HL-60 (cell line): ENCODE results near the gene DNAH6.
"Not testable (repeated sequence)": the region's sequence is repeated elsewhere in the genome, so short reads cannot be mapped to it uniquely, and the experiment has no call there.

Experiments
- DNase-seq, 2 experiments: peaks; one replicate each; pipeline ENCODE4 v3.0.0-alpha.2; 2010 to 2020; ENCODE audit warnings: low read depth in 1 of 2, low spot score in 1 of 2
- H3K27ac ChIP-seq: fragments of 250-450 bp; sonication (Bioruptor Pico); replicated peaks from 2 replicates; pipeline ENCODE4 v1.5.1; 2020; ENCODE audit warnings: mild to moderate bottlenecking, moderate library complexity
- H3K27me3 ChIP-seq: fragments of 250-450 bp; sonication (Bioruptor Pico); 2 replicates; pipeline ENCODE4 v1.5.1; 2021; ENCODE audit warnings: mild to moderate bottlenecking, moderate library complexity; ENCODE audit not compliant: insufficient read depth, poor library complexity, severe bottlenecking
- H3K4me3 ChIP-seq: replicated peaks from 2 replicates; pipeline ENCODE4 v1.5.1; 2011; ENCODE audit warnings: mild to moderate bottlenecking, control low read depth, low read length; ENCODE audit not compliant: insufficient read depth
- GABPA ChIP-seq: IDR thresholded peaks from 2 replicates; pipeline ENCODE4 v1.6.1; 2012; ENCODE audit warnings: low read depth
- POLR2AphosphoS5 ChIP-seq: IDR thresholded peaks from 2 replicates; pipeline ENCODE4 v1.6.1; 2012; ENCODE audit warnings: low read depth
- SPI1 ChIP-seq: IDR thresholded peaks from 2 replicates; pipeline ENCODE4 v1.6.1; 2012; ENCODE audit warnings: low read depth, mild to moderate bottlenecking, borderline replicate concordance
- TF ChIP-seq, protein P1 (sequence below): IDR thresholded peaks from one replicate; pipeline ENCODE4 v1.5.1; 2011; ENCODE audit warnings: low read length, control low read depth, inconsistent platforms; ENCODE audit not compliant: insufficient read depth
- TF ChIP-seq, protein P2 (sequence below): IDR thresholded peaks from 2 replicates; pipeline ENCODE4 v1.6.1; 2012; ENCODE audit warnings: low read depth; ENCODE audit not compliant: insufficient replicate concordance

DNAH6 gene

GRCh38 chr2:84866122-84866521, 349.8 kb downstream of the DNAH6 start:
- TF ChIP-seq SPI1 (no peak), POLR2AphosphoS5 (no peak), GABPA (no peak)
- TF ChIP-seq, protein P1, sequence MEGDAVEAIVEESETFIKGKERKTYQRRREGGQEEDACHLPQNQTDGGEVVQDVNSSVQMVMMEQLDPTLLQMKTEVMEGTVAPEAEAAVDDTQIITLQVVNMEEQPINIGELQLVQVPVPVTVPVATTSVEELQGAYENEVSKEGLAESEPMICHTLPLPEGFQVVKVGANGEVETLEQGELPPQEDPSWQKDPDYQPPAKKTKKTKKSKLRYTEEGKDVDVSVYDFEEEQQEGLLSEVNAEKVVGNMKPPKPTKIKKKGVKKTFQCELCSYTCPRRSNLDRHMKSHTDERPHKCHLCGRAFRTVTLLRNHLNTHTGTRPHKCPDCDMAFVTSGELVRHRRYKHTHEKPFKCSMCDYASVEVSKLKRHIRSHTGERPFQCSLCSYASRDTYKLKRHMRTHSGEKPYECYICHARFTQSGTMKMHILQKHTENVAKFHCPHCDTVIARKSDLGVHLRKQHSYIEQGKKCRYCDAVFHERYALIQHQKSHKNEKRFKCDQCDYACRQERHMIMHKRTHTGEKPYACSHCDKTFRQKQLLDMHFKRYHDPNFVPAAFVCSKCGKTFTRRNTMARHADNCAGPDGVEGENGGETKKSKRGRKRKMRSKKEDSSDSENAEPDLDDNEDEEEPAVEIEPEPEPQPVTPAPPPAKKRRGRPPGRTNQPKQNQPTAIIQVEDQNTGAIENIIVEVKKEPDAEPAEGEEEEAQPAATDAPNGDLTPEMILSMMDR, result no peak
- TF ChIP-seq, protein P2, sequence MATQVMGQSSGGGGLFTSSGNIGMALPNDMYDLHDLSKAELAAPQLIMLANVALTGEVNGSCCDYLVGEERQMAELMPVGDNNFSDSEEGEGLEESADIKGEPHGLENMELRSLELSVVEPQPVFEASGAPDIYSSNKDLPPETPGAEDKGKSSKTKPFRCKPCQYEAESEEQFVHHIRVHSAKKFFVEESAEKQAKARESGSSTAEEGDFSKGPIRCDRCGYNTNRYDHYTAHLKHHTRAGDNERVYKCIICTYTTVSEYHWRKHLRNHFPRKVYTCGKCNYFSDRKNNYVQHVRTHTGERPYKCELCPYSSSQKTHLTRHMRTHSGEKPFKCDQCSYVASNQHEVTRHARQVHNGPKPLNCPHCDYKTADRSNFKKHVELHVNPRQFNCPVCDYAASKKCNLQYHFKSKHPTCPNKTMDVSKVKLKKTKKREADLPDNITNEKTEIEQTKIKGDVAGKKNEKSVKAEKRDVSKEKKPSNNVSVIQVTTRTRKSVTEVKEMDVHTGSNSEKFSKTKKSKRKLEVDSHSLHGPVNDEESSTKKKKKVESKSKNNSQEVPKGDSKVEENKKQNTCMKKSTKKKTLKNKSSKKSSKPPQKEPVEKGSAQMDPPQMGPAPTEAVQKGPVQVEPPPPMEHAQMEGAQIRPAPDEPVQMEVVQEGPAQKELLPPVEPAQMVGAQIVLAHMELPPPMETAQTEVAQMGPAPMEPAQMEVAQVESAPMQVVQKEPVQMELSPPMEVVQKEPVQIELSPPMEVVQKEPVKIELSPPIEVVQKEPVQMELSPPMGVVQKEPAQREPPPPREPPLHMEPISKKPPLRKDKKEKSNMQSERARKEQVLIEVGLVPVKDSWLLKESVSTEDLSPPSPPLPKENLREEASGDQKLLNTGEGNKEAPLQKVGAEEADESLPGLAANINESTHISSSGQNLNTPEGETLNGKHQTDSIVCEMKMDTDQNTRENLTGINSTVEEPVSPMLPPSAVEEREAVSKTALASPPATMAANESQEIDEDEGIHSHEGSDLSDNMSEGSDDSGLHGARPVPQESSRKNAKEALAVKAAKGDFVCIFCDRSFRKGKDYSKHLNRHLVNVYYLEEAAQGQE, result no peak
- no peak for DNase-seq
- Histone ChIP-seq H3K27ac (no peak overlapping the region), H3K4me3 (no peak overlapping the region), H3K27me3 (peaks cover 2% of the 10 kb centered on the region)

DNA sequence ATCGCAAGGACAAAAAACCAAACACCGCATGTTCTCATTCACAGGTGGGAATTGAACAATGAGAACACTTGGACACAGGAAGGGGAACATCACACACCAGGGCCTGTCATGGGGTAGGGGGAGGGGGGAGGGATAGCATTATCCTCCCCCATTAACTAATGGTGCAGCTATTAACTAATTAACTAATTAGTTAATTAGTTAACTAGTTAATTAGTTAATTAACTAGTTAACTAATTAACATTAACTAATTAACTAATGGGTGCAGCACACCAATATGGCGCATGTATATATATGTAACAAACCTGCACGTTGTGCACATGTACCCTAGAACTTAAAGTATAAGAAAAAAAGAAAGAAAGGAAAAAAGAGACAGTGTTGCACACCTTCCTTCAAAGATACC, 352.0 kb downstream of the DNAH6 start:
- DNase-seq, H3K27me3 ChIP-seq, H3K4me3 ChIP-seq, H3K27ac ChIP-seq: not testable (repeated sequence)
